H9 (cell line): ENCODE data around the gene BNIP1. TPM values are rescaled to one million over a fixed set of nuclear protein-coding genes. Genes with fewer than 3 reads are reported as not detected.

Experiments used
- DNase-seq: peaks from one replicate; pipeline ENCODE4 v3.0.0-alpha.2; 2017
- H2AFZ ChIP-seq: one replicate; pipeline ENCODE4 v1.6.1; 2013; ENCODE audit warnings: mild to moderate bottlenecking, low read length, control low read depth, moderate library complexity
- H2AK5ac ChIP-seq: 2 replicates; pipeline ENCODE4 v1.6.1; 2013; ENCODE audit warnings: low read length, control low read depth, mixed read lengths; ENCODE audit not compliant: insufficient read length
- H2BK120ac ChIP-seq: one replicate; pipeline ENCODE4 v1.6.1; 2013; ENCODE audit warnings: low read depth, mild to moderate bottlenecking, low read length, control low read depth, inconsistent platforms; ENCODE audit not compliant: poor library complexity, severe bottlenecking
- H2BK12ac ChIP-seq: 2 replicates; pipeline ENCODE4 v1.6.1; 2013; ENCODE audit warnings: low read length, control low read depth, mixed read lengths, low read depth; ENCODE audit not compliant: insufficient read length
- H2BK15ac ChIP-seq: 2 replicates; pipeline ENCODE4 v1.6.1; 2013; ENCODE audit warnings: low read depth, low read length, control low read depth
- H2BK20ac ChIP-seq: one replicate; pipeline ENCODE4 v1.6.1; 2013; ENCODE audit warnings: low read depth, mild to moderate bottlenecking, low read length, control low read depth, inconsistent platforms; ENCODE audit not compliant: poor library complexity, severe bottlenecking
- H2BK5ac ChIP-seq: 2 replicates; pipeline ENCODE4 v1.6.1; 2013; ENCODE audit warnings: low read length, control low read depth, mixed read lengths; ENCODE audit not compliant: insufficient read length
- H3K14ac ChIP-seq: 2 replicates; pipeline ENCODE4 v1.6.1; 2013; ENCODE audit warnings: low read length, control low read depth; ENCODE audit not compliant: insufficient read depth
- H3K18ac ChIP-seq: 2 replicates; pipeline ENCODE4 v1.6.1; 2013; ENCODE audit warnings: low read depth, mild to moderate bottlenecking, mixed read lengths, low read length, control low read depth; ENCODE audit not compliant: insufficient read length
- H3K23ac ChIP-seq: 2 replicates; pipeline ENCODE4 v1.6.1; 2013; ENCODE audit warnings: low read length, control low read depth, mixed read lengths, low read depth; ENCODE audit not compliant: insufficient read length
- H3K23me2 ChIP-seq: 2 replicates; pipeline ENCODE4 v1.6.1; 2013; ENCODE audit warnings: low read depth, mild to moderate bottlenecking, mixed read lengths, low read length, control low read depth; ENCODE audit not compliant: insufficient read length, poor library complexity, severe bottlenecking
- H3K27ac ChIP-seq: 2 replicates; pipeline ENCODE4 v1.5.1; 2013; ENCODE audit warnings: low read length, control low read depth, mixed read lengths, low read depth; ENCODE audit not compliant: insufficient read length
- H3K27me3 ChIP-seq: 2 replicates; pipeline ENCODE4 v1.6.1; 2013; ENCODE audit warnings: low read length, control low read depth, inconsistent platforms; ENCODE audit not compliant: insufficient read depth
- H3K4ac ChIP-seq: 2 replicates; pipeline ENCODE4 v1.6.1; 2013; ENCODE audit warnings: low read depth, mild to moderate bottlenecking, control low read depth, inconsistent platforms, low read length, moderate library complexity
- H3K4me1 ChIP-seq: 2 replicates; pipeline ENCODE4 v1.6.1; 2013; ENCODE audit warnings: low read length, control low read depth, inconsistent platforms; ENCODE audit not compliant: insufficient read depth
- H3K4me2 ChIP-seq: 2 replicates; pipeline ENCODE4 v1.6.1; 2013; ENCODE audit warnings: low read length, control low read depth, mixed read lengths; ENCODE audit not compliant: insufficient read length, insufficient read depth
- H3K56ac ChIP-seq: 2 replicates; pipeline ENCODE4 v1.6.1; 2013; ENCODE audit warnings: low read depth, mild to moderate bottlenecking, mixed read lengths, low read length, control low read depth; ENCODE audit not compliant: insufficient read length
- H3K79me1 ChIP-seq: 2 replicates; pipeline ENCODE4 v1.6.1; 2013; ENCODE audit warnings: low read depth, mild to moderate bottlenecking, moderate library complexity, low read length, control low read depth, inconsistent platforms; ENCODE audit not compliant: insufficient read depth, poor library complexity, severe bottlenecking
- H3K79me2 ChIP-seq: 2 replicates; pipeline ENCODE4 v1.6.1; 2013; ENCODE audit warnings: low read length, control low read depth, inconsistent platforms; ENCODE audit not compliant: insufficient read depth
- H3K9ac ChIP-seq: 2 replicates; pipeline ENCODE4 v1.6.1; 2013; ENCODE audit warnings: low read length, control low read depth, mixed read lengths; ENCODE audit not compliant: insufficient read length; ENCODE audit errors: extremely low read depth
- H3K9me3 ChIP-seq: one replicate; pipeline ENCODE4 v1.6.1; 2013; ENCODE audit warnings: low read depth, low read length, inconsistent platforms; ENCODE audit not compliant: control insufficient read depth
- H3T11ph ChIP-seq: one replicate; pipeline ENCODE4 v1.6.1; 2013; ENCODE audit warnings: mild to moderate bottlenecking, low read length, control low read depth, inconsistent platforms
- H4K20me1 ChIP-seq: one replicate; pipeline ENCODE4 v1.6.1; 2013; ENCODE audit not compliant: control insufficient read depth, insufficient read length, insufficient read depth
- H4K5ac ChIP-seq: 2 replicates; pipeline ENCODE4 v1.6.1; 2013; ENCODE audit warnings: low read depth, mild to moderate bottlenecking, mixed read lengths, low read length, control low read depth; ENCODE audit not compliant: insufficient read length
- H4K8ac ChIP-seq: replicated peaks from 2 replicates; pipeline ENCODE4 v1.6.1; 2013; ENCODE audit warnings: low read length, control low read depth, mixed read lengths, low read depth; ENCODE audit not compliant: insufficient read length
- H4K91ac ChIP-seq: 2 replicates; pipeline ENCODE4 v1.6.1; 2013; ENCODE audit warnings: low read depth, mild to moderate bottlenecking, moderate library complexity, mixed read lengths, low read length, control low read depth; ENCODE audit not compliant: insufficient read length
- H3K27ac Mint-ChIP-seq, 3 experiments: 2 replicates in 2 of 3; 3 replicates in 1 of 3; pipeline ENCODE4 v1.8.0; 2020 to 2021; ENCODE audit warnings: mixed read lengths in 3 of 3, mild to moderate bottlenecking in 1 of 3, moderate library complexity in 1 of 3
- H3K27me3 Mint-ChIP-seq: 2 replicates; pipeline ENCODE4 v1.8.0; 2021; ENCODE audit warnings: low read depth, mild to moderate bottlenecking, moderate library complexity, mixed read lengths
- H3K36me3 Mint-ChIP-seq, 3 experiments: 2 replicates in 2 of 3; 3 replicates in 1 of 3; pipeline ENCODE4 v1.8.0; 2020 to 2021; ENCODE audit warnings: low read depth in 3 of 3, mixed read lengths in 3 of 3; ENCODE audit not compliant: insufficient read depth in 1 of 3
- H3K4me1 Mint-ChIP-seq, 2 experiments: 2 replicates each; pipeline ENCODE4 v1.8.0; 2020; ENCODE audit warnings: mixed read lengths in 2 of 2
- H3K4me3 Mint-ChIP-seq, 2 experiments: 2 replicates in 1 of 2; 3 replicates in 1 of 2; pipeline ENCODE4 v1.8.0; 2020 to 2021; ENCODE audit warnings: mild to moderate bottlenecking in 2 of 2, mixed read lengths in 2 of 2, moderate library complexity in 1 of 2
- H3K9me3 Mint-ChIP-seq, 2 experiments: 2 replicates in 1 of 2; 3 replicates in 1 of 2; pipeline ENCODE4 v1.8.0; 2020; ENCODE audit warnings: mild to moderate bottlenecking in 2 of 2, mixed read lengths in 2 of 2, moderate library complexity in 1 of 2
- CTCF ChIP-seq: fragments of 200-600 bp; sonication (generic); conservative IDR thresholded peaks from 3 replicates; pipeline ENCODE4 v1.8.0; 2021; ENCODE audit warnings: antibody characterized with exemption, mild to moderate bottlenecking
- WGBS: extraction: QIAGEN DNeasy Blood & Tissue Kit; methylation state at CpG from one replicate; pipeline ENCODE4 v1.1.7; 2013; ENCODE audit warnings: missing lambda C conversion rate, low lambda C conversion rate, mixed read lengths; ENCODE audit not compliant: insufficient read length; ENCODE audit errors: extremely low coverage; 5-methylcytosine and 5-hydroxymethylcytosine counted together
- total RNA-seq: library from RNA; stranded (reverse); gene quantifications from 2 replicates; pipeline ENCODE4 v1.2.1, GENCODE V29; 2021

The BNIP1 gene
- total RNA-seq, 1 experiment from 2014 or later = 8.8 TPM

DNA sequence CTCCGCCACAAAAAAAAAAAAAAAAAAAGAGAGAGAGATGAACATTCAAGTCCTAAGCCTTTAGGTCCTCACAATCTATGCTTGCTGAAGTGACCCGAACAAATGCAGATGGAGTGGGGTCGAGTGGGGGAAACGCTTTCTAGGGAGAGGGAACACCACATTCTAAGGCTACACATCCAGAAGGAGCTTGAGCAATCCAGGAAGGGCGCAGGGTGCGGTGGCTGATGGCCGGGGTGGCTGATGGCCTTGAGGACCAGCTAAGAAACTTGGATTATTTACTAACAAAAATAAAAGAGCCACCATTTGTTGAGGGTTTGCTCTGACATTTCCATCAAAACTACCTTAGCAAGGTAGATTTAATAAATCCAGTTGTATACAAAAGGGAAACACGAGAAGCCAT, 764 bp upstream of the BNIP1 start:
- H4K8ac ChIP-seq = no peak overlapping the region
- no peak overlapping the region for H2BK5ac ChIP-seq
- H3K4ac ChIP-seq = no peak overlapping the region
- H3K79me2 ChIP-seq = no peaks in the 10 kb centered on the region
- Mint-ChIP-seq H3K4me1 (peaks cover 22 to 24% of the 10 kb centered on the region in 2 experiments), H3K9me3 (no peaks in the 10 kb centered on the region), H3K27ac (no peak overlapping the region), H3K4me3 (no peak overlapping the region), H3K27me3 (no peaks in the 10 kb centered on the region), H3K36me3 (peaks cover 3 to 5% (median 5%) of the 10 kb centered on the region in 3 experiments; a peak in 6 of 7 replicates)
- H2AFZ ChIP-seq = no peak overlapping the region
- no peak overlapping the region for H4K5ac ChIP-seq
- no peak overlapping the region; the same call in 1 of the 2 replicates for H3K14ac ChIP-seq
- H3K27me3 ChIP-seq = no peaks in the 10 kb centered on the region
- no peaks in the 10 kb centered on the region for H3K9me3 ChIP-seq
- no peak overlapping the region for H3K27ac ChIP-seq
- H3K23me2 ChIP-seq = peaks cover 4% of the 10 kb centered on the region
- WGBS = no CpG with 5 or more reads among the region's 8 CpGs
- DNase-seq = no peak
- no peak overlapping the region for H3K56ac ChIP-seq
- no peak overlapping the region for H3K4me2 ChIP-seq
- no peaks in the 10 kb centered on the region for H3K79me1 ChIP-seq
- no peak overlapping the region for H3K18ac ChIP-seq
- TF ChIP-seq CTCF = no peak
- no peak overlapping the region for H2BK12ac ChIP-seq
- no peak overlapping the region for H2AK5ac ChIP-seq
- H4K20me1 ChIP-seq = no peaks in the 10 kb centered on the region
- no peak overlapping the region for H2BK120ac ChIP-seq
- no peak overlapping the region for H2BK15ac ChIP-seq
- H3T11ph ChIP-seq = no peak overlapping the region
- peaks cover 10% of the 10 kb centered on the region for H3K4me1 ChIP-seq
- H3K9ac ChIP-seq = no peak overlapping the region
- H4K91ac ChIP-seq = no peak overlapping the region
- no peak overlapping the region for H3K23ac ChIP-seq
- H2BK20ac ChIP-seq = no peak overlapping the region
